ENCODE results near the gene SYNJ2.

The SYNJ2 gene

GRCh38 chr6:157982102-157982562 is 469 bp downstream of the SYNJ2 start:
- DNase-seq, result peak; percentile 62

GRCh38 chr6:157982563-157983405 is 1.1 kb downstream of the SYNJ2 start:
- DNase-seq, result peak; percentile 54

GRCh38 chr6:157983406-157984119 is 1.9 kb downstream of the SYNJ2 start:
- no peak for DNase-seq

GRCh38 chr6:157984128-157984527 is 2.5 kb downstream of the SYNJ2 start:
- no peak for DNase-seq

- DNase-seq, result no peak
Observed at GRCh38 chr6:157984686-157985225, 3.1 kb downstream of the SYNJ2 start.

- DNase-seq, result no peak
Observed at GRCh38 chr6:157985378-157986155, 3.9 kb downstream of the SYNJ2 start.

- DNase-seq, result no peak
Observed at GRCh38 chr6:157987788-157988699, 6.4 kb downstream of the SYNJ2 start.

GRCh38 chr6:157988700-157989063 is 7.0 kb downstream of the SYNJ2 start:
- no peak for DNase-seq

GRCh38 chr6:157989541-157990289 is 8.1 kb downstream of the SYNJ2 start:
- DNase-seq, result no peak

- no peak for DNase-seq
Observed at GRCh38 chr6:157990321-157991066, 8.8 kb downstream of the SYNJ2 start.

- DNase-seq, result no peak
Observed at GRCh38 chr6:157991067-157991432, 9.4 kb downstream of the SYNJ2 start.

- DNase-seq, result no peak
Observed at GRCh38 chr6:157993076-157993475, 11.4 kb downstream of the SYNJ2 start.

GRCh38 chr6:157994125-157994795 is 12.6 kb downstream of the SYNJ2 start:
- DNase-seq, result peak; percentile 41

GRCh38 chr6:157995458-157995857 is 13.8 kb downstream of the SYNJ2 start:
- DNase-seq, result no peak

GRCh38 chr6:157996201-157996712 is 14.6 kb downstream of the SYNJ2 start:
- no peak for DNase-seq

- DNase-seq, result peak; percentile 83
Observed at GRCh38 chr6:157996918-157997702, 15.4 kb downstream of the SYNJ2 start.

- no peak for DNase-seq
Observed at GRCh38 chr6:157997893-157998608, 16.4 kb downstream of the SYNJ2 start.

- DNase-seq, result no peak
Observed at GRCh38 chr6:157998707-157999167, 17.1 kb downstream of the SYNJ2 start.
